ENCODE data around the gene PDS5B. TPM values are rescaled to one million over a fixed set of nuclear protein-coding genes. Genes with fewer than 3 reads are reported as not detected.

PDS5B gene, protein sequence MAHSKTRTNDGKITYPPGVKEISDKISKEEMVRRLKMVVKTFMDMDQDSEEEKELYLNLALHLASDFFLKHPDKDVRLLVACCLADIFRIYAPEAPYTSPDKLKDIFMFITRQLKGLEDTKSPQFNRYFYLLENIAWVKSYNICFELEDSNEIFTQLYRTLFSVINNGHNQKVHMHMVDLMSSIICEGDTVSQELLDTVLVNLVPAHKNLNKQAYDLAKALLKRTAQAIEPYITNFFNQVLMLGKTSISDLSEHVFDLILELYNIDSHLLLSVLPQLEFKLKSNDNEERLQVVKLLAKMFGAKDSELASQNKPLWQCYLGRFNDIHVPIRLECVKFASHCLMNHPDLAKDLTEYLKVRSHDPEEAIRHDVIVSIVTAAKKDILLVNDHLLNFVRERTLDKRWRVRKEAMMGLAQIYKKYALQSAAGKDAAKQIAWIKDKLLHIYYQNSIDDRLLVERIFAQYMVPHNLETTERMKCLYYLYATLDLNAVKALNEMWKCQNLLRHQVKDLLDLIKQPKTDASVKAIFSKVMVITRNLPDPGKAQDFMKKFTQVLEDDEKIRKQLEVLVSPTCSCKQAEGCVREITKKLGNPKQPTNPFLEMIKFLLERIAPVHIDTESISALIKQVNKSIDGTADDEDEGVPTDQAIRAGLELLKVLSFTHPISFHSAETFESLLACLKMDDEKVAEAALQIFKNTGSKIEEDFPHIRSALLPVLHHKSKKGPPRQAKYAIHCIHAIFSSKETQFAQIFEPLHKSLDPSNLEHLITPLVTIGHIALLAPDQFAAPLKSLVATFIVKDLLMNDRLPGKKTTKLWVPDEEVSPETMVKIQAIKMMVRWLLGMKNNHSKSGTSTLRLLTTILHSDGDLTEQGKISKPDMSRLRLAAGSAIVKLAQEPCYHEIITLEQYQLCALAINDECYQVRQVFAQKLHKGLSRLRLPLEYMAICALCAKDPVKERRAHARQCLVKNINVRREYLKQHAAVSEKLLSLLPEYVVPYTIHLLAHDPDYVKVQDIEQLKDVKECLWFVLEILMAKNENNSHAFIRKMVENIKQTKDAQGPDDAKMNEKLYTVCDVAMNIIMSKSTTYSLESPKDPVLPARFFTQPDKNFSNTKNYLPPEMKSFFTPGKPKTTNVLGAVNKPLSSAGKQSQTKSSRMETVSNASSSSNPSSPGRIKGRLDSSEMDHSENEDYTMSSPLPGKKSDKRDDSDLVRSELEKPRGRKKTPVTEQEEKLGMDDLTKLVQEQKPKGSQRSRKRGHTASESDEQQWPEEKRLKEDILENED (N-terminal part only)
- total RNA-seq, result 11.8 and 19.6 TPM in 2 replicates

DNA sequence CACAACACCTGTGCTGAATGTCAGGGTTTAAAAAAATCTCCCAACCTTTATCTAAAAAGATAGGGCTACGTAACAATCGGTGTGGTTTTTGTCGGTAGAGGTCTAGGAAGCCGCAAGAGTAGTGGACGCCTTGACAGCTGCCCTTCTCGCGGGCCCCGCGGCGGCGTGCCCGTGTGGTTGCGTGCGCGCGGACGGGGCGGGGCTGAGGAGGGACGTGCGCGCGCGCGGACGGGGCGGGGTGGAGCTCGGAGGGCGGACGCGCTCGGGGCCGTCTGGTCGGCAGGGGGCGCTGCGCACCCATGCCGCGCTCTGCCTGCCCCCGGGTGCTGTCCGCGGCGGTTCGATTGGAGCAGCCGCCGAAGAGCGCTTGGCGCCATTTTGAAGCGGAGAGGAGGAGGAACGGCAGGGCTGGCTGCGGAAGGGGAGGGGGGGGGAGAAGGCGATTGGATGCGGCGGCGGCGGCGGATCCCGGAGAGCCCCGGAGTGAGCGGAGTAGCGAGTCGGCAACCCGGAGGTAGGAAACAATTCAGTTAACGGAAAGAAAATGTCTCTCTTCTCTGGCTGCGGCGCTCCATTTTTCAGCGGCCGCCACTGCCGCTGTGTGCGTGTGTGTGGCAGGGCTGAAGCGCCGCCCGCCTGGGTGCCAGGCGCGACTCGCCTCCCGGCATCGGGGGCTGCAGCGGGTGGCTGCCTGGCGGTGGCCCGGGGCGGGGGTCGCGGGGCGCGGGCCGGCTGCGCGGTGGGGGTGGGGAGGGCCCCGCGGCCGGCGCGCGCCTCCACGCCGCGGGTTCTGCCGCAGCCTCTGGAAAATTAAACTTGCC lies at the start of gene PDS5B:
TSS of gene PDS5B (plus strand) at position 373 of the 821 bp plus-strand sequence. CDS start 62,321 bp downstream, outside the sequence.
- peak; percentile 58 for DNase-seq (ENCODE audit: low read depth)
- TF ChIP-seq, protein P1, sequence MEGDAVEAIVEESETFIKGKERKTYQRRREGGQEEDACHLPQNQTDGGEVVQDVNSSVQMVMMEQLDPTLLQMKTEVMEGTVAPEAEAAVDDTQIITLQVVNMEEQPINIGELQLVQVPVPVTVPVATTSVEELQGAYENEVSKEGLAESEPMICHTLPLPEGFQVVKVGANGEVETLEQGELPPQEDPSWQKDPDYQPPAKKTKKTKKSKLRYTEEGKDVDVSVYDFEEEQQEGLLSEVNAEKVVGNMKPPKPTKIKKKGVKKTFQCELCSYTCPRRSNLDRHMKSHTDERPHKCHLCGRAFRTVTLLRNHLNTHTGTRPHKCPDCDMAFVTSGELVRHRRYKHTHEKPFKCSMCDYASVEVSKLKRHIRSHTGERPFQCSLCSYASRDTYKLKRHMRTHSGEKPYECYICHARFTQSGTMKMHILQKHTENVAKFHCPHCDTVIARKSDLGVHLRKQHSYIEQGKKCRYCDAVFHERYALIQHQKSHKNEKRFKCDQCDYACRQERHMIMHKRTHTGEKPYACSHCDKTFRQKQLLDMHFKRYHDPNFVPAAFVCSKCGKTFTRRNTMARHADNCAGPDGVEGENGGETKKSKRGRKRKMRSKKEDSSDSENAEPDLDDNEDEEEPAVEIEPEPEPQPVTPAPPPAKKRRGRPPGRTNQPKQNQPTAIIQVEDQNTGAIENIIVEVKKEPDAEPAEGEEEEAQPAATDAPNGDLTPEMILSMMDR (IDR thresholded peaks at IDR 0.05; ENCODE audit: insufficient read depth, low read length, poor library complexity, severe bottlenecking), result peak; percentile 38
- Histone ChIP-seq H3K27me3 (ENCODE audit: control insufficient read depth, insufficient read depth, low read length) (no peaks in the 10 kb centered on the region), H3K4me3 (ENCODE audit: low read depth, low read length) (peak within 1 kb of the TSS; percentile 86), H3K36me3 (ENCODE audit: control insufficient read depth, insufficient read depth, low read length) (no peaks in the 10 kb centered on the region)

DNA sequence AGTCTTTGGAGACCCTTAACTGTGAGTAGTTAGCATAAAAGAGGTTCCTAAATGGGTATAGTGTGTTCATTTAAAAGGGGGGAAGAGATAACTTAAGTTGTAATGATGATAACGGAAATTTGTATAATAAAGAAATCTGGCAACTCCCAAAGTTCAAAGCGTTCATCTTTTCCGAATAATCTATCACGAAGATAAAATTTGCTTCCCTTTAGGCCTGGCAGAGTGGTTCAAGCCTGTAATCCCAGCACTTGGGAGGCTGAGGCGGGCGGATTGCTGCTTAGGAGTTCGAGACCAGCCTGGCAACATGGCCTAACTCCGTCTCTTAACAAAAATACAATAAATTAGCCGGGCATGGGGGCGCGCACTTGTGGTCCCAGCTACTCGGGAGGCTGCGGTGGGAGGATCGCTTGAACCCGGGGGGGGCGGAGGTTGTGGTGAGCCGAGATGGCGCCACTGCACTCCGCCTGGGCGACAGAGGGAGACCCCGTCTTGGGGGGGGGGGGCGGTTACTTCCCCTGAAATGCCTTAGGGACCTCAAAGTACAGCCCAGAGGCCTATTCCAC lies 48.6 kb upstream of the PDS5B start:
- no peak for DNase-seq (ENCODE audit: low read depth)
- Histone ChIP-seq H3K36me3 (ENCODE audit: control insufficient read depth, insufficient read depth, low read length) (no peaks in the 10 kb centered on the region), H3K4me3 (ENCODE audit: low read depth, low read length) (peak overlapping the region; percentile 72), H3K27me3 (ENCODE audit: control insufficient read depth, insufficient read depth, low read length) (no peaks in the 10 kb centered on the region)
- TF ChIP-seq, protein P1 (IDR thresholded peaks at IDR 0.05; ENCODE audit: insufficient read depth, low read length, poor library complexity, severe bottlenecking), result no peak

DNA sequence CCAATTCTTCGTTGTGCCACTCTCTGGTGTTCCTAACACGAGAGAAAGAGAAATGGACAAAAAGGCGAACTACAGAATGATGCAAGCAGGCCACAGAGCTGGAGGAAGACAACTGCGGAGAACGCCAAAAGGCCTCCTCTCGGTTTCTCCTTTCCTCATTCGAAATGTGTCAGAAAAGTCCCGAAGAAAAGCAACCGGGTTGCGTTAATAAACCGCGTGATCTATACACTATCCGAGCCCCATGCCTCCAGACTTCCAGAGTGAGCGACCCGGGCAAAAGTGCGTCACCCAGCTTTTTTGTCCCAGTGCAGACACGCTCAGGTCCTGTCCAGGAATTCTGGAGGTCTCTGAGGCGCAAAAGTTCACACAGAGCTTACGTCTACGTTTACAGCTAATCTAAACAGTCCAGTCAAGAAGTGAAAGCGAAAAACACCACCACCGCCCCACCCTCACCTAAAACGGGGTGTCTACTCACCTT lies 48.1 kb upstream of the PDS5B start:
- TF ChIP-seq, protein P1 (IDR thresholded peaks at IDR 0.05; ENCODE audit: insufficient read depth, low read length, poor library complexity, severe bottlenecking), result no peak
- Histone ChIP-seq H3K27me3 (ENCODE audit: control insufficient read depth, insufficient read depth, low read length) (no peaks in the 10 kb centered on the region), H3K4me3 (ENCODE audit: low read depth, low read length) (peak overlapping the region; percentile 72), H3K36me3 (ENCODE audit: control insufficient read depth, insufficient read depth, low read length) (no peaks in the 10 kb centered on the region)
- peak; percentile 19 for DNase-seq (ENCODE audit: low read depth)

DNA sequence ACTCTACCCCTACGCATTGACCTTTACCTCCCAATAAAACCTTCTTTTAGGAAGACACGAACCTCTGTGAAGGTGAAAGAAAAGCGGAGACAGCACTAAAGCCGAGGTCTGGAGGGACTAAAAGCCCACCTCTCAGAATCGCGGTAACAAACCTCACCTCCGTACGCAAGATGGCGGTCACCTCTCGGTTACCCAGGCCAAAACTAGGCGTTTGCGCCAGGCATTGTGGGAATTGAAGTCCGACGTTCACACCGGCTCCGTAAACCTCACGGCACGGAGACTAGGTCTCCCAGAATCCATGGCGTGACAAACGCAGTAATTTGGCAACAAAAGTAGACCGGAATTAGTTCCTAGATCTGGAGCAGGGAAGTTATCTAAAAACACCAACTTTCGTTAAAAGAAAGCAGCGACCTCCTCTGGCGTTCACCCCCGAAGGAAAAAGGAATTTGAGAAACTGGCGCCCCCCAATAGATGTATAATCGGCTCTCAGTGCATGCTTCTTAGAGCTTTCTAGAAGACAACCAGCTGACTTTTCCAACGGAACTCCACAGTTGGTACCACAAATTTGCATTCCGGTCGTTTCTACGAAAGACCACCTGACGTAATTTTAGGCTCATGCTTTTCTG lies 47.5 kb upstream of the PDS5B start, which contains the start of gene N4BP2L2:
TSS of gene N4BP2L2 (minus strand) at position 175 of the 626 bp plus-strand sequence. CDS start 1,768 bp downstream, outside the sequence.
- Histone ChIP-seq H3K27me3 (ENCODE audit: control insufficient read depth, insufficient read depth, low read length) (no peaks in the 10 kb centered on the region), H3K4me3 (ENCODE audit: low read depth, low read length) (peak within 1 kb of the TSS; percentile 72), H3K36me3 (ENCODE audit: control insufficient read depth, insufficient read depth, low read length) (no peaks in the 10 kb centered on the region)
- TF ChIP-seq, protein P1 (IDR thresholded peaks at IDR 0.05; ENCODE audit: insufficient read depth, low read length, poor library complexity, severe bottlenecking), result peak; percentile 30
- DNase-seq (ENCODE audit: low read depth), result peak; percentile 92
